ENCODE results near the gene CPS1. TPM values are rescaled to one million over a fixed set of nuclear protein-coding genes. Genes with fewer than 3 reads are reported as not detected.

Gene CPS1
- total RNA-seq, 6 experiments from 2014 or later: 1,066 to 2,150 (median 1,343) TPM

DNA sequence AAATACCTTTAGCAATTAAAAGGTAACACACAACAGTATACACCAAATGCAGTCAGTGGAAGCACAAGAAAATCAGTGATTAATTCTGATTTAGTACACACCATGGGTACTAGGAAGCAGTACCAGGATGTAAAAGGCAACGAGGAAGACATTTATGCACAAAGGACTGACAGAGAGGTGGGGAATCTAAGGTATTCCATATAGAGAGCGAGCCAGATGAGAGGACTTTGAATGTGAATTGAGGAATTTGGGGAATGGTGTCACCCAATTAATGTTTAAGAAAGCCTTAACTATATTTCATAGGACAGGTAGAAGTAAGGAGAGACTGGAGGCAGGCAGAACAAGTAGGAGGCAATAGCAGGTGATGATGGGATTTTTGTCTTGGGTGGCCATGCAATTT lies 11.7 kb downstream of the CPS1 start:
- no peaks in the 10 kb centered on the region for H3K9me3 ChIP-seq
- TF ChIP-seq POLR2A (IDR thresholded peaks at IDR 0.05): no peak
- no peak for TF ChIP-seq CTCF (IDR thresholded peaks at IDR 0.05)
- H3K4me3 ChIP-seq: no peak overlapping the region
- peak overlapping the region in 1 of 3 donors; percentile 16 for H3K27ac ChIP-seq
- peaks cover 0 to 45% (median 0%) of the 10 kb centered on the region in 4 donors for H3K36me3 ChIP-seq
- peak in 1 of 4 donors; percentile 0 for ATAC-seq
- H3K4me1 ChIP-seq: peaks cover 0 to 71% (median 21%) of the 10 kb centered on the region in 4 donors
- no peak for DNase-seq
- WGBS (ENCODE audit: insufficient coverage, low coverage, low lambda C conversion rate, missing lambda C conversion rate): 58% methylated on average over 2 of the region's 2 CpGs
- no peaks in the 10 kb centered on the region for H3K27me3 ChIP-seq
- intact Hi-C loops (cut with DNase I): no loop called here

DNA sequence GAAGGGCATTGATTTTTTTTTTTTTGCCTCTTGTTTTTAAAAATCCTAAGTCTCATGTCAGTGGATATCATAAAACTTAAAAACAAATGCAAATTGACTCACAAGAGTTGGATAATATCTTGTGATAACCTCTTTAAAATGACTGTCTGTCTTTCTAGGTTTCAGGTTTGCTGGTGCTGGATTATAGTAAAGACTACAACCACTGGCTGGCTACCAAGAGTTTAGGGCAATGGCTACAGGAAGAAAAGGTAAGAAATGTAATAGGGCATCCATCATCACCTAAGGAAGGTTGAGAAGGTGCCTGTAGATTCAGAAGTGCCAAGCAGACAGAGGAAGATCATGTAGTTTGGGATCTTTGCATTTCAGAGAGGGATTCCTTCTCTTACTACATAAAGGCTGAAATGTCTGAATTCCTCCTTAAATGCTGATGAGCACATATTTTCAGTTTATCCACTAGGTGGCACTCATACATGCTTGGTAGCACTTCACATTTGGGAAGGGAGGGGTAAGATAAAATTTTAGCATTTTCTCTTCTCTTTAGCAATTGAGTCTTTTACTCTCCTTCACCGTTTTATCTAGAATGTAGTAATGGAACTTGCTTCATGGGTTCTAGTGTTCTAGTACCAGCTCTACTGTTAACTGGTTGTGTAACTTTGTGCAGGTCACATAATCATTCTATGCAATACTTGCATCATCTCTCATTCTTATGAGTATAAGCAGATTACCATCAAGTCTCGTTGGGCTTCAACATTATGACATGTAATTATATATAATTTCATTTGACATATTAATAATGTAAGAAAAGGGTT lies 21.1 kb downstream of the CPS1 start:
- intact Hi-C loops (cut with DNase I): no loop called here
- Histone ChIP-seq H3K4me3 (no peak overlapping the region), H3K4me1 (peaks cover 0 to 25% (median 0%) of the 10 kb centered on the region in 4 donors), H3K27ac (no peak overlapping the region), H3K36me3 (peaks cover 0 to 98% (median 37%) of the 10 kb centered on the region in 4 donors), H3K9me3 (no peaks in the 10 kb centered on the region), H3K27me3 (no peaks in the 10 kb centered on the region)
- DNase-seq (no peak), ATAC-seq (peak; percentile 19 to 58 (median 55))
- WGBS (ENCODE audit: insufficient coverage, low coverage, low lambda C conversion rate, missing lambda C conversion rate): 6% methylated on average over 2 of the region's 2 CpGs
- no peak for TF ChIP-seq POLR2A (IDR thresholded peaks at IDR 0.05)
- TF ChIP-seq CTCF (IDR thresholded peaks at IDR 0.05): peak; percentile 47 to 74 (median 74)

- peaks cover 0 to 99% (median 47%) of the 10 kb centered on the region in 4 donors for H3K36me3 ChIP-seq
- H3K4me3 ChIP-seq: no peak overlapping the region
- no peak for DNase-seq
- peak in 1 of 4 donors; percentile 36 for ATAC-seq
- H3K27ac ChIP-seq: no peak overlapping the region
- H3K9me3 ChIP-seq: no peaks in the 10 kb centered on the region
- 58% methylated on average over 2 of the region's 2 CpGs for WGBS (ENCODE audit: insufficient coverage, low coverage, low lambda C conversion rate, missing lambda C conversion rate)
- H3K4me1 ChIP-seq: no peaks in the 10 kb centered on the region
- H3K27me3 ChIP-seq: no peaks in the 10 kb centered on the region
- no peak for TF ChIP-seq POLR2A (IDR thresholded peaks at IDR 0.05)
- no peak for TF ChIP-seq CTCF (IDR thresholded peaks at IDR 0.05)
- intact Hi-C loops (cut with DNase I): no loop called here
Measured at GRCh38 chr2:210584834-210585233, 28.4 kb downstream of the CPS1 start.

- no peaks in the 10 kb centered on the region for H3K4me1 ChIP-seq
- no peak overlapping the region for H3K4me3 ChIP-seq
- DNase-seq (no peak), ATAC-seq (no peak)
- intact Hi-C loops (cut with DNase I): no loop called here
- no peaks in the 10 kb centered on the region for H3K9me3 ChIP-seq
- H3K27ac ChIP-seq: no peak overlapping the region
- peaks cover 0 to 100% (median 49%) of the 10 kb centered on the region in 4 donors for H3K36me3 ChIP-seq
- no peaks in the 10 kb centered on the region for H3K27me3 ChIP-seq
- TF ChIP-seq POLR2A (IDR thresholded peaks at IDR 0.05): no peak
- no peak for TF ChIP-seq CTCF (IDR thresholded peaks at IDR 0.05)
Measured at GRCh38 chr2:210586381-210586780, 30.0 kb downstream of the CPS1 start.
